Stimulated activated CD4-positive, alpha-beta T cell treated with anti-CD3 and anti-CD28 coated beads, Interleukin-12 subunit alpha, Interleukin-12 subunit beta, amount 100 ng/mL, for 4 hours (primary cell): ENCODE measurements around the gene ABCA7.
A peak's percentile ranks its signal among the peaks of the same experiment; 100 is the strongest.

Source experiments
- DNase-seq: peaks from one replicate; pipeline ENCODE4 v3.0.0-alpha.2; 2020

ABCA7 gene

GRCh38 chr19:1039646-1040475, at the start of gene ABCA7:
ABCA7 (plus strand) TSS chr19:1040107; CDS start chr19:1041362, 1,255 bp downstream.
- DNase-seq = peak; percentile 100

DNA sequence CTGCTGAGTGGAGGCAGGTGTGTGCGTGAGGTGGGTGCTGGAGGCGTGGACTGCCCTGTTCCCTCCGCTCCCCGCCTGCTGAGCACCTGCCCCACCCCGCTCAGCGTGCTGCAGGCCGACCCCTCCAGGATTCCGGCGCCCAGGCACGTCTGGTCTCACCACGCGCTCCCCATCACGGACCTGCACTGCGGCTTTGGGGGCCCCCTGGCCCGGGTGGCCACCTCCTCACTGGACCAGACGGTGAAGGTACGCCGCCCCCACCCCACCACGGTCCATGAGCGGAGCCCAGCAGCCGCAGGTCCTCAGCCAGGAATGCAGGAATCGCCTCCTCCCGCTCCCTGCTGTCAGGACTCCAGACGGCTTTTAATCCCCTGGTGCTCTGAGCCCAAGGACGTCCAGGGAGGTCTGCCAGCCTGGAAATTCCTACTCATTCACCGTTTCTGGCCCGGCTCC, 49.8 kb upstream of the ABCA7 start:
- DNase-seq = no peak

DNA sequence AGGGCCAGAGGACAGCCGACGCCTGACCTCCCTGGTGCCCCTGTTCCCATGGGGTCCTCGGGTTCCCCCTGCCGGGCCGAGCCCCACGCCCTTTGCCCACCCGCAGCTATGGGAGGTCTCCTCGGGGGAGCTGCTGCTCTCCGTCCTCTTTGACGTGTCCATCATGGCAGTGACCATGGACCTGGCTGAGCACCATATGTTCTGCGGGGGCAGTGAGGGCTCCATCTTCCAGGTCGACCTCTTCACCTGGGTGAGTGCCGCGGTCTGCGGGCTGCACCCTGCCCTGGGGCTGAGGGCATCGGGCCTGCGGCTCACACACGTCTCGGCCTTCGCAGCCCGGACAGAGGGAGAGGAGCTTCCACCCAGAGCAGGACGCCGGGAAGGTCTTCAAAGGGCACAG, 49.2 kb upstream of the ABCA7 start:
- no peak for DNase-seq

GRCh38 chr19:991174-991931, 48.6 kb upstream of the ABCA7 start:
- DNase-seq = peak; percentile 50

DNA sequence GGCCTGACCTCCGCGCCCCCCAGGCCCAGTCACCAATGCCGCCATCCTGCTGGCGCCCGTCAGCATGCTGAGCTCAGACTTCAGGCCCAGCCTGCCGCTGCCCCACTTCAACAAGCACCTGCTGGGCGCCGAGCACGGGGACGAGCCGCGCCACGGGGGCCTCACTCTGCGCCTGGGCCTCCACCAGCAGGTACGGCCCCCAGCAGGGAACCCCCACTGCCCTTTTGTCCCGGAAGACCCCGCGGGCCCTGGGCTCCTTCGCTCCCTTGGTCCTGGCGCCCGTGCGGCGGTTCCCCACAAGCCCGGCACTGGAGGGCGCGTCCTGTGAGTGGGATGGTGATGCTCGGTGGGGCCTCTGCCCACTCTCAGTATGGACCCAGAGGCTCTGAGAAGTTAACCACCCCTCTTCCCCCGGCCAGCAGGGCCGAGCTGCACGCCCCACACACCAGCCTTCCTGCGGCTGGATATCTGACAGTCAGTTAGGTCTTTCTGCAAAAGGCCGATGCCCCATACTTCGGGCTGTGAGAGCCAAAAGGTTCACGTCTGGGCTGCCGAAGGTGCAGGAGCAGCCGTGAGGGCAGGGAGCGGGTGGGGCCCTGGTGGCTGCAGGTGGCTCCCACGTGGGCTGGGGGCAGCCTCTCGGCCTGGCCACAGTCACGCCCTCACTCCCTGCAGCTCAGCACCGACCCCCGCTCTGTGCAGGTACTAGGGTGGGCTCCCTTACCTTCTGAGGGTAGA, 47.8 kb upstream of the ABCA7 start:
- DNase-seq = no peak

DNA sequence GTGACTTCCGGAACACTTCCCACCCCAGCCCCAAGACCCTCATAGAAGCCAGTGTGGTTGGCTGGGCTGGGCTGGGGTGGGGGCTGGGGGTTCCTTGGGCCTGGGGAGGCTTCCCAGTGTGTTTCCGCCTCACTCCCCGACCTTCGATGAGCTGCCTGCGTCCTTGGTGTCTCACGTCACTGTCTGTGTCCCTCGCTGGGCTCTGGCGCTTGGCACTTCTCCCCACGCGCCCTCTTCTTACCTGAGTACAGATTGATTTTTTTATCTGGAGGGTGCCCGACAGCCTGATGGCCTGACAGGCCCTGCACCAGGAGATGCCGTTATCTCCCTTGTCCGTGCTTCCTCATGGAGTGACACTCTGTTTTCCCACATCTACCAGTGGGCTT, 47.2 kb upstream of the ABCA7 start:
- DNase-seq = no peak

GRCh38 chr19:993361-993830, 46.5 kb upstream of the ABCA7 start:
- no peak for DNase-seq

DNA sequence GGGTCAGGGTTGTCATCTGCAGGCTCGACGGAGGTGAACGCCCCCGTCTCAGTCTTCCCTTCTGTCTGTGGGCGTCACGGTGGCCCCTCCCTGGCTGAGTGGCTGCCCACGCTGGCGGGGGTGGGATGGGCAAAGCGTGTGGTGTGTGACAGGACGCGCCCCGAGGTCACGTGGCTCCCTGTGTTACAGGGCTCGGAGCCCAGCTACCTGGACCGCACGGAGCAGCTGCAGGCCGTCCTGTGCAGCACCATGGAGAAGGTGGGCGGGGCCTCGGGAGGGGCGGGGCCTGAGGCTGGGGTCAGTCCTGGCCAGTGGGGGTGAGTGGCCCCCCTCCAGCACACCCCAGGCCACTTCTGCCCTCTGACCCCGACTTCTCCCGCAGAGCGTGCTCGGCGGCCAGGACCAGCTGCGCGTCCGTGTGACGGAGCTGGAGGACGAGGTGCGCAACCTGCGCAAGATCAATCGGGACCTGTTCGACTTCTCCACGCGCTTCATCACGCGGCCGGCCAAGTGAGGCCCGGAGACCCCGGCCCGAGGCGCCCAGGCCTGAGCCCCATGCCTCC, 46.0 kb upstream of the ABCA7 start:
- no peak for DNase-seq

DNA sequence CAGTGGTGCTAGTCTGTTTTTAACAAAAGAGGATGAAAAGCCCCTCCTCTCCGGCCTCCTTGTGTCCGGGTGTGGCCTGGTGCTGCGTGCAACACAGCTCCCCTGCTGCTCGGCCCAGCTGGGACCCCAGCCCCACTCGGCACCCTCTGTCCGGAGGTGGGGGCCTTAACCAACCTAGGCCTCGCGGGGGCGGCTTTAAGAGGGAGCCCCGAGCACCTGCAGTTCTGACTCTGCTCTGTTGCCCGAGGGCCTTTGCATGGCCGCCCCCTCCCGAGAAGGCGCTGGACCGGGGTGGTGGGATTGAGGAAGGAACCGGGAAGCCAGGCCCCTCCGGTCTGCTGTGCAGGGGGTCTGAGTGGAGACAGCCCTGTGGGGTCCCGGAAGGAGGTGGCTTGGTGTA, 45.4 kb upstream of the ABCA7 start:
- no peak for DNase-seq

- no peak for DNase-seq
Observed at GRCh38 chr19:995051-995827, 44.7 kb upstream of the ABCA7 start.

- DNase-seq = peak; percentile 53
Observed at GRCh38 chr19:996051-996838, 43.7 kb upstream of the ABCA7 start.

DNA sequence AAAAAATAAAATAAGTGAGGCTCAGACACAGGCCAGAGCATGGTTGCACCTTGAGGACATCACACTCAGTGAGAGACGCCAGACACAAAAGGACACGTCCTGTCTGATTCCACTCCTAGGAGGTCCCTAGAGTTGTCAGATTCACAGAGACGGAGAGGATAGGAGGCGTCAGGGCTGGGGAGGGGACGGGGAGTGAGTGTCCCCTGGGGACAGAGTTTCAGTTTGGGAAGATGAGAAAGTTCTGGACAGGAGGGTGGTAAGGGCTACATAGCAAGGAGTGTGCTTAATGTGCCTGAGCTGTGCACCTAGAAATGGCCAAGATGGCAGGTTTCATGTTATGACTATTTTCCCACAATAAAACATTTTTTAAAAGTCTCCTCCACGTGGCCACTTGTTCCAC, 41.8 kb upstream of the ABCA7 start:
- DNase-seq = no peak

GRCh38 chr19:999379-999719, 40.6 kb upstream of the ABCA7 start:
- no peak for DNase-seq

- peak; percentile 66 for DNase-seq
Observed at GRCh38 chr19:1000095-1000494, 39.8 kb upstream of the ABCA7 start, which contains the start of gene GRIN3B. GRIN3B (plus strand) TSS chr19:1000419; CDS start chr19:1000438, 19 bp downstream.

DNA sequence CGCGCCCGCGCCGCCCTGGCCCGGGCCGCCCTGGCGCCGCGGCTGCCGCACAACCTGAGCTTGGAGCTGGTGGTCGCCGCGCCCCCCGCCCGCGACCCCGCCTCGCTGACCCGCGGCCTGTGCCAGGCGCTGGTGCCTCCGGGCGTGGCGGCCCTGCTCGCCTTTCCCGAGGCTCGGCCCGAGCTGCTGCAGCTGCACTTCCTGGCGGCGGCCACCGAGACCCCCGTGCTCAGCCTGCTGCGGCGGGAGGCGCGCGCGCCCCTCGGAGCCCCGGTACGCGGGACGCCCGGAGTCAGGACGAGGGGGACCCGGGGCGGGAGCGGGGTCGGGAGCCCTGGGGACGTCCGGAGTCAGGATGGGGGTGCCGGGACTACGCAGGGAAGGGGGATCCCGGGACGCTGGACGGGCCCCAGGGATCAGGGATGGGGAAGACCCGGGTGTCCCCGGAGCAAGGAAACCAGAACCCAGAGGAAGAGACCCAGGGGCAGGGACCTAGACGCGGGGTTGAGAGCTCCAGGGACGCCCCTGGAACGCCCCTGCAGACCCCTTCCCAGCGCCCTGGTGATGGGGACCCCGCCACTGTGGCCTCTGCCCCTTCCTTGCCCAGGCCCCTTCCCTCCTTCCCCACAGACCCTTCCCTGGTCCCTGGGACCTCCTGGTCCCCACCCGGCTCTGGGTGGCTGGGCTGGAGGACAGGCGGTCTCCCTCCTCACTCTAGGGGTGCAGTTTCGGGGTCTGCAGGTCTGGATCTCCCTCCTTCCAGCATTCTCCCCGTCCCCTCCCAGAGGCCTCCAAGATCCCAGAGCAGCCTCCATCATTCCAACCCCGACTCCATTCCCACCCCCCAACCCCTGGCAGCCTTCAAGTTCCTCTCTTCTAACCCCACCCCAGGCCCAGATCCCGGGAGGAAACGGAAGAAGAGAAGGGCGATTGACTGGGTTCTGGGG, 39.0 kb upstream of the ABCA7 start:
- no peak for DNase-seq

GRCh38 chr19:1001538-1002166, 38.3 kb upstream of the ABCA7 start:
- peak; percentile 72 for DNase-seq

- DNase-seq = no peak
Observed at GRCh38 chr19:1002600-1002999, 37.3 kb upstream of the ABCA7 start.

DNA sequence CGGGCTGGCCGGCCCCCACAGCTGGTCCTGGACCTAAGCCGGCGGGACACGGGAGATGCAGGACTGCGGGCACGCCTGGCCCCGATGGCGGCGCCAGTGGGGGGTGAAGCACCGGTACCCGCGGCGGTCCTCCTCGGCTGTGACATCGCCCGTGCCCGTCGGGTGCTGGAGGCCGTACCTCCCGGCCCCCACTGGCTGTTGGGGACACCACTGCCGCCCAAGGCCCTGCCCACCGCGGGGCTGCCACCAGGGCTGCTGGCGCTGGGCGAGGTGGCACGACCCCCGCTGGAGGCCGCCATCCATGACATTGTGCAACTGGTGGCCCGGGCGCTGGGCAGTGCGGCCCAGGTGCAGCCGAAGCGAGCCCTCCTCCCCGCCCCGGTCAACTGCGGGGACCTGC, 36.6 kb upstream of the ABCA7 start:
- no peak for DNase-seq

DNA sequence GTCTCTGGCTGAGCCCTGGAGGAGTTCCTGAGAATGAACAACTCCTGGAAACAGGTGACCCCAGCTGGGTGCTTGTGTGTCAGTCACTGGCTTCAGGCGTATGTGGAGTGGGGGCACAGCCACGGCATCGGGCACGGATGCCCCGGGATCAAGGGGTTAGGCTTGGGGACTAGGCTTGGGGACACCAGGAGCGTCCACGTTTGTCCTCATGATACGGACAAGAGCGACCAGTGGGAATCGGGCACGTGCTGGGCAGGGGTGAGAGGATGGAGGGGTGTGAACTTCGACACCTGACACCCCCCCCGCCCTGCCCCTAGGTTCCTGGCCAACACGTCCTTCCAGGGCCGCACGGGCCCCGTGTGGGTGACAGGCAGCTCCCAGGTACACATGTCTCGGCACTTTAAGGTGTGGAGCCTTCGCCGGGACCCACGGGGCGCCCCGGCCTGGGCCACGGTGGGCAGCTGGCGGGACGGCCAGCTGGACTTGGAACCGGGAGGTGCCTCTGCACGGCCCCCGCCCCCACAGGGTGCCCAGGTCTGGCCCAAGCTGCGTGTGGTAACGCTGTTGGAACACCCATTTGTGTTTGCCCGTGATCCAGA, 35.6 kb upstream of the ABCA7 start:
- no peak for DNase-seq
